ENCODE measurements around the gene CELA1. TPM values are rescaled to one million over a fixed set of nuclear protein-coding genes. Genes with fewer than 3 reads are reported as not detected.

The CELA1 gene
- total and polyA plus RNA-seq, 2 of the 13 experiments (the other 11 are each of a cell fraction or from before 2014, with no cell fraction given), result not detected

DNA sequence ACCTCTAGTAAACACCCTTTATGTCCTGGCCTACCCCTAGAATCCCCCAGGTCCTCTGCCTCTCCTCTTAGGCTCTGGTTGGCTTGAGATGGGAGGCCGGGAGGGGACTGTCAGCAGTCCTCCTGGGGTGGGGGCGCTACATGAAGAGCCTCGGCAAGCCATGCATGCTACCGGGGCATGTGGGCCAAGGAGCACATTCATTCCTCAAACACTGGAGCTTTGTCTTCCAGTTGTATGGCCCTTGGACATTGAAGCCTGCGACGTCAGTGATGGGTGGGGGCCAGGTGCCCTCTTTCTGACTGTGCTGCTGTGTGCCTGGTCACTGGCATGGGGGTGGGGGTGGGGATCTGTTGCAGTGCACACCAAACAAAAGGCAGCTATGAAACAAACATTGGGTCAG is 15.8 kb upstream of the CELA1 start (continued):
- TF ChIP-seq, protein P1, sequence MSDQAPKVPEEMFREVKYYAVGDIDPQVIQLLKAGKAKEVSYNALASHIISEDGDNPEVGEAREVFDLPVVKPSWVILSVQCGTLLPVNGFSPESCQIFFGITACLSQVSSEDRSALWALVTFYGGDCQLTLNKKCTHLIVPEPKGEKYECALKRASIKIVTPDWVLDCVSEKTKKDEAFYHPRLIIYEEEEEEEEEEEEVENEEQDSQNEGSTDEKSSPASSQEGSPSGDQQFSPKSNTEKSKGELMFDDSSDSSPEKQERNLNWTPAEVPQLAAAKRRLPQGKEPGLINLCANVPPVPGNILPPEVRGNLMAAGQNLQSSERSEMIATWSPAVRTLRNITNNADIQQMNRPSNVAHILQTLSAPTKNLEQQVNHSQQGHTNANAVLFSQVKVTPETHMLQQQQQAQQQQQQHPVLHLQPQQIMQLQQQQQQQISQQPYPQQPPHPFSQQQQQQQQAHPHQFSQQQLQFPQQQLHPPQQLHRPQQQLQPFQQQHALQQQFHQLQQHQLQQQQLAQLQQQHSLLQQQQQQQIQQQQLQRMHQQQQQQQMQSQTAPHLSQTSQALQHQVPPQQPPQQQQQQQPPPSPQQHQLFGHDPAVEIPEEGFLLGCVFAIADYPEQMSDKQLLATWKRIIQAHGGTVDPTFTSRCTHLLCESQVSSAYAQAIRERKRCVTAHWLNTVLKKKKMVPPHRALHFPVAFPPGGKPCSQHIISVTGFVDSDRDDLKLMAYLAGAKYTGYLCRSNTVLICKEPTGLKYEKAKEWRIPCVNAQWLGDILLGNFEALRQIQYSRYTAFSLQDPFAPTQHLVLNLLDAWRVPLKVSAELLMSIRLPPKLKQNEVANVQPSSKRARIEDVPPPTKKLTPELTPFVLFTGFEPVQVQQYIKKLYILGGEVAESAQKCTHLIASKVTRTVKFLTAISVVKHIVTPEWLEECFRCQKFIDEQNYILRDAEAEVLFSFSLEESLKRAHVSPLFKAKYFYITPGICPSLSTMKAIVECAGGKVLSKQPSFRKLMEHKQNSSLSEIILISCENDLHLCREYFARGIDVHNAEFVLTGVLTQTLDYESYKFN (CRISPR knock-in tag; conservative IDR thresholded peaks at IDR 0.05), result peak; percentile 50
- no peak for TF ChIP-seq ZNF282 (IDR thresholded peaks at IDR 0.05; ENCODE audit: partially characterized antibody)
- TF ChIP-seq NBN (conservative IDR thresholded peaks at IDR 0.05), result no peak
- no peak for TF ChIP-seq ZBTB8A (CRISPR knock-in tag; IDR thresholded peaks at IDR 0.05; ENCODE audit: borderline replicate concordance, low read depth)
- TF ChIP-seq CREM (IDR thresholded peaks at IDR 0.05), result peak; percentile 44; the same call in 1 of the 2 replicates
- no peak for TF ChIP-seq CREM (CRISPR knock-in tag; IDR thresholded peaks at IDR 0.05)
- no peak for TF ChIP-seq MLLT10 (CRISPR knock-in tag; IDR thresholded peaks at IDR 0.05)
- TF ChIP-seq FOXJ3 (CRISPR knock-in tag; IDR thresholded peaks at IDR 0.05; ENCODE audit: borderline replicate concordance), result no peak
- TF ChIP-seq ATM (IDR thresholded peaks at IDR 0.05; ENCODE audit: borderline replicate concordance), result no peak
- no peak for TF ChIP-seq SIX4 (CRISPR knock-in tag; IDR thresholded peaks at IDR 0.05)
- no peak for TF ChIP-seq ZSCAN9 (CRISPR knock-in tag; IDR thresholded peaks at IDR 0.05; ENCODE audit: borderline replicate concordance)
- TF ChIP-seq HNF4G (IDR thresholded peaks at IDR 0.05; ENCODE audit: borderline replicate concordance, low read depth, low read length), result peak; percentile 58; the same call in 1 of the 2 replicates
- TF ChIP-seq HNF4G (CRISPR knock-in tag; IDR thresholded peaks at IDR 0.05; ENCODE audit: borderline replicate concordance, low read depth), result no peak
- no peak for TF ChIP-seq MAFF (IDR thresholded peaks at IDR 0.05; ENCODE audit: low read depth, low read length)
- TF ChIP-seq SRF (IDR thresholded peaks at IDR 0.05; ENCODE audit: low read depth, low read length), result no peak
- TF ChIP-seq, protein P2, sequence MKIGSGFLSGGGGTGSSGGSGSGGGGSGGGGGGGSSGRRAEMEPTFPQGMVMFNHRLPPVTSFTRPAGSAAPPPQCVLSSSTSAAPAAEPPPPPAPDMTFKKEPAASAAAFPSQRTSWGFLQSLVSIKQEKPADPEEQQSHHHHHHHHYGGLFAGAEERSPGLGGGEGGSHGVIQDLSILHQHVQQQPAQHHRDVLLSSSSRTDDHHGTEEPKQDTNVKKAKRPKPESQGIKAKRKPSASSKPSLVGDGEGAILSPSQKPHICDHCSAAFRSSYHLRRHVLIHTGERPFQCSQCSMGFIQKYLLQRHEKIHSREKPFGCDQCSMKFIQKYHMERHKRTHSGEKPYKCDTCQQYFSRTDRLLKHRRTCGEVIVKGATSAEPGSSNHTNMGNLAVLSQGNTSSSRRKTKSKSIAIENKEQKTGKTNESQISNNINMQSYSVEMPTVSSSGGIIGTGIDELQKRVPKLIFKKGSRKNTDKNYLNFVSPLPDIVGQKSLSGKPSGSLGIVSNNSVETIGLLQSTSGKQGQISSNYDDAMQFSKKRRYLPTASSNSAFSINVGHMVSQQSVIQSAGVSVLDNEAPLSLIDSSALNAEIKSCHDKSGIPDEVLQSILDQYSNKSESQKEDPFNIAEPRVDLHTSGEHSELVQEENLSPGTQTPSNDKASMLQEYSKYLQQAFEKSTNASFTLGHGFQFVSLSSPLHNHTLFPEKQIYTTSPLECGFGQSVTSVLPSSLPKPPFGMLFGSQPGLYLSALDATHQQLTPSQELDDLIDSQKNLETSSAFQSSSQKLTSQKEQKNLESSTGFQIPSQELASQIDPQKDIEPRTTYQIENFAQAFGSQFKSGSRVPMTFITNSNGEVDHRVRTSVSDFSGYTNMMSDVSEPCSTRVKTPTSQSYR (CRISPR knock-in tag; IDR thresholded peaks at IDR 0.05; ENCODE audit: borderline replicate concordance), result peak; percentile 64; the same call in 1 of the 2 replicates
- TF ChIP-seq CEBPB (IDR thresholded peaks at IDR 0.05; ENCODE audit: borderline replicate concordance, low read depth, low read length), result no peak
- no peak for TF ChIP-seq SRSF1 (optimal IDR thresholded peaks at IDR 0.05; ENCODE audit: low read depth, low read length)
- TF ChIP-seq, protein P3, sequence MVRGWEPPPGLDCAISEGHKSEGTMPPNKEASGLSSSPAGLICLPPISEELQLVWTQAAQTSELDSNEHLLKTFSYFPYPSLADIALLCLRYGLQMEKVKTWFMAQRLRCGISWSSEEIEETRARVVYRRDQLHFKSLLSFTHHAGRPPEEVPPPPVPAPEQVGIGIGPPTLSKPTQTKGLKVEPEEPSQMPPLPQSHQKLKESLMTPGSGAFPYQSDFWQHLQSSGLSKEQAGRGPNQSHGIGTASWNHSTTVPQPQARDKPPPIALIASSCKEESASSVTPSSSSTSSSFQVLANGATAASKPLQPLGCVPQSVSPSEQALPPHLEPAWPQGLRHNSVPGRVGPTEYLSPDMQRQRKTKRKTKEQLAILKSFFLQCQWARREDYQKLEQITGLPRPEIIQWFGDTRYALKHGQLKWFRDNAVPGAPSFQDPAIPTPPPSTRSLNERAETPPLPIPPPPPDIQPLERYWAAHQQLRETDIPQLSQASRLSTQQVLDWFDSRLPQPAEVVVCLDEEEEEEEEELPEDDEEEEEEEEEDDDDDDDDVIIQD (CRISPR knock-in tag; IDR thresholded peaks at IDR 0.05; ENCODE audit: low read depth), result no peak
- no peak for TF ChIP-seq ZNF253 (CRISPR knock-in tag; IDR thresholded peaks at IDR 0.05; ENCODE audit: borderline replicate concordance)
- TF ChIP-seq ZNF605 (CRISPR knock-in tag; IDR thresholded peaks at IDR 0.05), result no peak
- TF ChIP-seq YY1 (IDR thresholded peaks at IDR 0.05; ENCODE audit: insufficient read depth, insufficient replicate concordance, low read depth, low read length), result peak; percentile 84
- TF ChIP-seq ZNF816 (CRISPR knock-in tag; IDR thresholded peaks at IDR 0.05; ENCODE audit: borderline replicate concordance), result no peak

All from HepG2 (cell line).